ENCODE data around the gene NFAT5. TPM values are rescaled to one million over a fixed set of nuclear protein-coding genes. Genes with fewer than 3 reads are reported as not detected.
"Not testable (repeated sequence)": the region's sequence is repeated elsewhere in the genome, so short reads cannot be mapped to it uniquely, and the experiment has no call there.

Gene NFAT5
- total RNA-seq, 1 donor from 2014 or later = 25.6 TPM

GRCh38 chr16:69643997-69644396 lies 78.2 kb downstream of the NFAT5 start:
- not testable (repeated sequence) for H3K27ac Mint-ChIP-seq (ENCODE audit: unreplicated experiment); H3K27me3 Mint-ChIP-seq (ENCODE audit: low read depth); H3K36me3 Mint-ChIP-seq (ENCODE audit: low read depth); DNase-seq (ENCODE audit: low read depth, low spot score); H3K9me3 Mint-ChIP-seq; H3K4me1 Mint-ChIP-seq; H3K4me3 Mint-ChIP-seq

- Mint-ChIP-seq H3K9me3 (no peaks in the 10 kb centered on the region), H3K27ac (ENCODE audit: unreplicated experiment) (no peak overlapping the region), H3K4me1 (no peaks in the 10 kb centered on the region), H3K27me3 (ENCODE audit: low read depth) (no peaks in the 10 kb centered on the region), H3K4me3 (no peak overlapping the region), H3K36me3 (ENCODE audit: low read depth) (peaks cover 6% of the 10 kb centered on the region)
- no peak for DNase-seq (ENCODE audit: low read depth, low spot score)
- TF ChIP-seq CTCF (conservative IDR thresholded peaks at IDR 0.05) = no peak
Observed at GRCh38 chr16:69644790-69645189, 79.0 kb downstream of the NFAT5 start.

GRCh38 chr16:69647020-69647419 lies 81.3 kb downstream of the NFAT5 start:
- no peak for DNase-seq (ENCODE audit: low read depth, low spot score)
- Mint-ChIP-seq H3K27ac (ENCODE audit: unreplicated experiment) (no peak overlapping the region), H3K27me3 (ENCODE audit: low read depth) (no peaks in the 10 kb centered on the region), H3K4me3 (no peak overlapping the region), H3K4me1 (no peaks in the 10 kb centered on the region), H3K36me3 (ENCODE audit: low read depth) (peaks cover 6% of the 10 kb centered on the region), H3K9me3 (no peaks in the 10 kb centered on the region)
- TF ChIP-seq CTCF (conservative IDR thresholded peaks at IDR 0.05) = no peak

- DNase-seq (ENCODE audit: low read depth, low spot score) = no peak
- Mint-ChIP-seq H3K4me3 (no peak overlapping the region), H3K27me3 (ENCODE audit: low read depth) (no peaks in the 10 kb centered on the region), H3K9me3 (no peaks in the 10 kb centered on the region), H3K36me3 (ENCODE audit: low read depth) (peaks cover 6% of the 10 kb centered on the region), H3K27ac (ENCODE audit: unreplicated experiment) (no peak overlapping the region), H3K4me1 (no peaks in the 10 kb centered on the region)
- no peak for TF ChIP-seq CTCF (conservative IDR thresholded peaks at IDR 0.05)
Observed at GRCh38 chr16:69651217-69651616, 85.5 kb downstream of the NFAT5 start.

- no peak overlapping the region for H3K4me3 Mint-ChIP-seq
- no peaks in the 10 kb centered on the region for H3K4me1 Mint-ChIP-seq
- H3K36me3 Mint-ChIP-seq (ENCODE audit: low read depth) = peaks cover 4% of the 10 kb centered on the region
- no peak for TF ChIP-seq CTCF (conservative IDR thresholded peaks at IDR 0.05)
- H3K27ac Mint-ChIP-seq (ENCODE audit: unreplicated experiment) = no peak overlapping the region
- no peaks in the 10 kb centered on the region for H3K9me3 Mint-ChIP-seq
- H3K27me3 Mint-ChIP-seq (ENCODE audit: low read depth) = no peaks in the 10 kb centered on the region
- DNase-seq (ENCODE audit: low read depth, low spot score) = no peak
Observed at GRCh38 chr16:69654280-69654931, 88.6 kb downstream of the NFAT5 start.

- no peak overlapping the region for H3K4me3 Mint-ChIP-seq
- peaks cover 9% of the 10 kb centered on the region for H3K36me3 Mint-ChIP-seq (ENCODE audit: low read depth)
- DNase-seq (ENCODE audit: low read depth, low spot score) = no peak
- H3K4me1 Mint-ChIP-seq = no peaks in the 10 kb centered on the region
- no peak for TF ChIP-seq CTCF (conservative IDR thresholded peaks at IDR 0.05)
- no peaks in the 10 kb centered on the region for H3K9me3 Mint-ChIP-seq
- no peak overlapping the region for H3K27ac Mint-ChIP-seq (ENCODE audit: unreplicated experiment)
- no peaks in the 10 kb centered on the region for H3K27me3 Mint-ChIP-seq (ENCODE audit: low read depth)
Observed at GRCh38 chr16:69660166-69660565, 94.4 kb downstream of the NFAT5 start.
